HUES6 (cell line): ENCODE measurements around the gene MEOX2.

ENCODE experiments used
- H3K27ac ChIP-seq: 2 replicates; pipeline ENCODE4 v1.7.0; 2013; ENCODE audit warnings: low read depth, mild to moderate bottlenecking, low read length, inconsistent platforms
- H3K27me3 ChIP-seq: 2 replicates; pipeline ENCODE4 v1.6.1; 2013; ENCODE audit warnings: low read length; ENCODE audit not compliant: control insufficient read depth, insufficient read depth
- H3K36me3 ChIP-seq: 2 replicates; pipeline ENCODE4 v1.6.1; 2013; ENCODE audit warnings: low read length; ENCODE audit not compliant: control insufficient read depth, insufficient read depth
- H3K4me1 ChIP-seq: 2 replicates; pipeline ENCODE4 v1.6.1; 2013; ENCODE audit warnings: low read length; ENCODE audit not compliant: control insufficient read depth, insufficient read depth
- H3K4me3 ChIP-seq: 2 replicates; pipeline ENCODE4 v1.5.1; 2013; ENCODE audit warnings: low read depth, low read length
- H3K9ac ChIP-seq: one replicate; pipeline ENCODE4 v1.6.1; 2013; ENCODE audit warnings: mild to moderate bottlenecking, low read length
- H3K9me3 ChIP-seq: 2 replicates; pipeline ENCODE4 v1.6.1; 2013; ENCODE audit warnings: low read depth, low read length; ENCODE audit not compliant: control insufficient read depth, insufficient read depth

Gene MEOX2

DNA sequence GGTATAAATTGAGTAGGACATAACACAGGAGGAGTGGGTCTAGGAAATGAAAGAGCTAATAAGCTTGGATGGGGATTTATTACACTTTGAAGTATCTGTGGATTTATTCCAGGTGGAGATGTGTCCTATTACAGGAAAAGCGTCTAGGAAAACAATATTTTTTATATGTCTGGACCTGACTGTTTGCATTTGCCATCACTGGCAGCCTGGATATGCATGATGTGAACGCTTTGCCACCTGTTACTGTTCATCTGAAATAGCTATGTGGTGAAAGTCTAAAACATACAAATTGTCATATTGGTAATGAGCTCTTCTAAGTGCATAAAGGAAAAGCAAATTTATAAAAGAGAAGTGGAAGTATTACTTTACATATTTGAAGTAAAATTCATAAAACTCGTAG, 93.1 kb downstream of the MEOX2 start:
- no peaks in the 10 kb centered on the region for H3K27me3 ChIP-seq
- H3K4me1 ChIP-seq: no peaks in the 10 kb centered on the region
- H3K36me3 ChIP-seq: no peaks in the 10 kb centered on the region
- no peak overlapping the region for H3K4me3 ChIP-seq
- no peaks in the 10 kb centered on the region for H3K9me3 ChIP-seq
- H3K9ac ChIP-seq: no peak overlapping the region
- H3K27ac ChIP-seq: no peak overlapping the region

DNA sequence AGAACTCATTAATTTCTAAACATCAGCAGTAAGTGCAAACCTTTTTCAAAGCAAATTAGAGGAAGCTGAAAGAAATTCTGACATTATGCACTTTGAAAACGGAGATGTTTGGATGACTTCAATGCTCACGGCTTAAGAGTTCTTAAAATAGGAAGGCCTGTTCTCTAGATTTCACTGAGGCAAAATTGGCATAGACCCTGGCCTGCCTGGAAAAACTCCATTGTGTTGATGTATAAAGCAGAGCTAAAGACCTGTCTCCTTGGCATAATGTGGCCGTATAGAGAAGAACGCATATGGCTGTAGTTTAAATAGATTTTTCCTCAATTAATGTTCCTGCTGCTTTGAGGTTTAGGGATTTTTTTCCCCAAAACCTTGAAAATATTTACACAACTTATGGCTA, 100.2 kb downstream of the MEOX2 start:
- Histone ChIP-seq H3K4me3 (no peak overlapping the region), H3K36me3 (no peaks in the 10 kb centered on the region), H3K27ac (no peak overlapping the region), H3K4me1 (no peaks in the 10 kb centered on the region), H3K9ac (no peak overlapping the region), H3K9me3 (peaks cover 18% of the 10 kb centered on the region), H3K27me3 (no peaks in the 10 kb centered on the region)

DNA sequence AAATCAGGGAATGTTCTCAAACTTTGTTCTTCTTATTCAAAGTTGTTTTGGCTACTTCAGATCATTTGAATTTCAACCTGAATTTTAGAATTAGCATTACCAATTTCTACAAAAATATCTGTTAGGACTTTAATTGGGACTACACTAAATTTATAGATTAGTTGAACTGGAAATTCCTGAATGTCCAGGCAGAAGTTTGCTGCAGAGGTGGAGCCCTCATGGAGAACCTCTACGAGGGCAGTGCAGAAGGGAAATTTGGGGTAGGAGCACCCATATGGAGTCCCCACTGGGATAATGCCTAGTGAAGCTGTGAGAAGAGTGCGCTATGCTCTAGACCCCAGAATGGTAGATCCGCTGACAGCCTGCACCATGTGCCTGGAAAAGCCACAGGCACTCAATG, 101.9 kb downstream of the MEOX2 start:
- no peak overlapping the region for H3K9ac ChIP-seq
- H3K36me3 ChIP-seq: no peaks in the 10 kb centered on the region

DNA sequence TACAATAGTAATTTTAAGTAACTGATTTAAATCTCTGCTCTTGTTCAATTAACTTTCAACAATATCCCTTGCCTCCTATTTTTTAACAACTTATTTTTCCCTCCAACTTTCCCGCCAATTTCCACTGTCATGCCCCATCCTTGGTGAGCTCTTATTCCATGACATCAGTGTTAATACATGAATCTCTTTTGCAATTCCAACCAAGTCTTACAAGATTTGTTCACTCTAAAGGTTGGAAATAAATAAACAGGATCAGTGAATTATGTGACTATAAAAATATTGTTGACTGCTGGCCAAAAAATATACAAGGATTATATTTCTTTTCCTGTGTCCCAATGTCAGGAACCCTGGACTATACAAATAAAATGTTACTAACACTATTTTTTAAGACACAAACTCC, 103.7 kb downstream of the MEOX2 start:
- H3K27ac ChIP-seq: no peak overlapping the region
- H3K9me3 ChIP-seq: peaks cover 18% of the 10 kb centered on the region
- H3K9ac ChIP-seq: no peak overlapping the region
- no peaks in the 10 kb centered on the region for H3K36me3 ChIP-seq
- no peak overlapping the region for H3K4me3 ChIP-seq
- no peaks in the 10 kb centered on the region for H3K4me1 ChIP-seq
- no peaks in the 10 kb centered on the region for H3K27me3 ChIP-seq

More for the DNA sequence above, 101.9 kb downstream of the MEOX2 start:
- no peaks in the 10 kb centered on the region for H3K4me1 ChIP-seq
- H3K4me3 ChIP-seq: no peak overlapping the region
- no peak overlapping the region for H3K27ac ChIP-seq
- H3K27me3 ChIP-seq: no peaks in the 10 kb centered on the region
- H3K9me3 ChIP-seq: peaks cover 18% of the 10 kb centered on the region

DNA sequence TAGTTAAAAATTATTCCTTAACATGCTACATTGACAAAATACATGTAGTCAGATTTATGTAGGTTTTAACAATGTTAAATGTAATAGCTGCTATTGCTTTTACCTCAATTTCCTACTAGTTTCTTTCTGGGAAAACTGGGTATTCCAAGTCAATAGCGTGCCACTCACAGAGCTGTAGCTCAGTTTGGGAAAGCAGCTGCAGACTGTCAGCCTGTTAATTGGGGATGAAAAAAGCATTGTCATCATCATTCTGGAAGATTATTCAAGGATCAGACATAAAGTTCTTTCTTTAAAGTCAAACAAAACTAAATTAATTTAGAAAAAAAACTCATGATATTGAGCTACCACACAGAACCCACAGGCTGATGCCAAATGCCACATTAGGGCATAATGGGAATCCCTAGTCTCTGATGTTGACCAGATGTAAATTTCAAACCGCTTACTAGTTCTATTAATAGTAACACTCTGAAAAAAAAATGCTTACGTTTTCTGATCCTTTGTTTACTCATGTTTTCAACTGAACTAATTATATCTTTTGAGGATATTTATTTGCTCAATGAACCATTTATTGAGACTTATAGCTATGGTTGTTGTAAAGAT, 105.0 kb downstream of the MEOX2 start:
- Histone ChIP-seq H3K27ac (no peak overlapping the region), H3K27me3 (no peaks in the 10 kb centered on the region), H3K9ac (no peak overlapping the region), H3K4me1 (no peaks in the 10 kb centered on the region), H3K4me3 (no peak overlapping the region), H3K36me3 (no peaks in the 10 kb centered on the region), H3K9me3 (peaks cover 15% of the 10 kb centered on the region)

DNA sequence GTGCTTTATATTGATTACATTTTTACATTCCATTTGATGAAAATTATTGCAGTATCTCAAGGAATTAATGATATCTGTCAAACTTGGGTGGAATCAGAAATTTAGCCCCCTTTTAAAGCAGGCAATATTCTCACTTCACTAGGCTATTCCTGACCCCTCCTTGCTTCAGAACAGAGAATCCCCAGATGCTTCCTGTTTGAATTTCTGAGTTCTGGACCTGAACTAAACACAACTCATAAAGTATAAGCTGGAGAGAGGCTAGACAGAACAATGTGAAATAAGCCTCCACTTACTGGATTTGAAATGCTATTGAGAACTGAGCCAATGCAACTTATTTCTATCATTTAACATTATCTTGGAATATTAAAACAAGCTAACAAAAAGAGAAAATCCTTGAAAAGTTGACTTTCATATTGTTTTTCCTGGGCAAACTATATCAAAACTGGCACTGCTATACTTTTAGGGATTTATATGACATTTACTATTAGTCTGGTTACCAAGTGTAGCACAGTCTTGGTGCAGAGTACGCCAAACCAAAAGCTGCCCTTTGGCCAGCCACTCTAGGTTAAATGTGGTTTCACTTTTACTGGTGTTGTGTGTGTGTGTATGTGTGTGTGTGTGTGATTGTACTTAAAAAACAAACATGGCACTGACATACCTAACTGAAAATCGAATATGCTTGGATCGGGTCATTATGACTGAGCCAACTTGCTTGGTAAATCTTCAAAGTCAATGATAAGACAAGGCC, 105.7 kb downstream of the MEOX2 start:
- peaks cover 11% of the 10 kb centered on the region for H3K9me3 ChIP-seq
- no peak overlapping the region for H3K27ac ChIP-seq

DNA sequence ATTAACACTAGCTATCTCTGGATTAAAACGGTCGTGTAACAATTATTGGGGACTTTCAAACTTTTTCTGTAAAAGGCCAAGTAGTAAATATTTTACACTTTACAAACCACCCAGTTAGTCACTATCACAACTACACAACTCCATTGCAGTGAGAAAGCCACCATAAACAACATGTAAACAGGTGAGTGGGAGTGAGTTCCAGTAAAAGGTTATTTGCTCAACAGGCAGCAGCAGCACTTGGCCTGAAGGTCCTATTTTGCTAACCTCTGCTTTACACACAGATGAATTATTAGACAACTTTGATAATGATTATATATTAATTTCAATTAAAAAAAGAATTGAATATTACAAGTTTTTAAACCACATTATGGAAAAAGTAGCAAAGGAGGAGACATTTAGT, 108.9 kb downstream of the MEOX2 start:
- Histone ChIP-seq H3K4me3 (no peak overlapping the region), H3K4me1 (no peaks in the 10 kb centered on the region), H3K9ac (no peak overlapping the region), H3K9me3 (no peaks in the 10 kb centered on the region), H3K36me3 (no peaks in the 10 kb centered on the region), H3K27ac (no peak overlapping the region), H3K27me3 (no peaks in the 10 kb centered on the region)

More for the DNA sequence above, 105.7 kb downstream of the MEOX2 start:
- Histone ChIP-seq H3K4me3 (no peak overlapping the region), H3K36me3 (no peaks in the 10 kb centered on the region), H3K4me1 (no peaks in the 10 kb centered on the region), H3K27me3 (no peaks in the 10 kb centered on the region), H3K9ac (no peak overlapping the region)

DNA sequence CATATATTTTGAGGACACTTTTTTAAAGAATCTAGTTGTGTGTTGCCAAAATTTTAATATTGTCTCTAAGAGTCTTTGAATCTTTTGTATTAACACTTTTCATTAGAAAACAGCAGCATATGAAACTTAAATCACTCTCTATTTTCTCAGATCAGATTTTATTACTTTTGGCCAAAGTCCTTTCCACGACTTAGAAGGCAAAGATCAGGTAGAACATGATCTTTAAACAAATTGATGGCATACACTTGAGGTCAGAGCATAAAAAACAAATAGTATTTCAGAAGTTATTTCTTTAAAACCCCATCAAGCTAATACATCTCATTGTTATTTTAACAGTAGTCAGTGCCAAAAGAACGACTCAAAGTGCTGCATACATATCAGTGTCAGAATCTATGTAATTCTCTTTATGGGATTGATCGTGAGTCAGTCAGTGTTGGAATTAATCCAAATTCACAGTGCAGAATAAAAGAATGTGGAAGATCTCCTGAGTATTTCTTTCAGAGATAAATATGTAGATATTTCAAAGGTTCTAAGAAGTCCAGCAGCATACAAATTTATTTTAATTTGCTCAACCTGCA, 115.1 kb downstream of the MEOX2 start:
- no peak overlapping the region for H3K4me3 ChIP-seq
- no peaks in the 10 kb centered on the region for H3K4me1 ChIP-seq
- H3K36me3 ChIP-seq: no peaks in the 10 kb centered on the region
- H3K27ac ChIP-seq: no peak overlapping the region
- no peaks in the 10 kb centered on the region for H3K9me3 ChIP-seq
- H3K9ac ChIP-seq: no peak overlapping the region
- H3K27me3 ChIP-seq: no peaks in the 10 kb centered on the region

DNA sequence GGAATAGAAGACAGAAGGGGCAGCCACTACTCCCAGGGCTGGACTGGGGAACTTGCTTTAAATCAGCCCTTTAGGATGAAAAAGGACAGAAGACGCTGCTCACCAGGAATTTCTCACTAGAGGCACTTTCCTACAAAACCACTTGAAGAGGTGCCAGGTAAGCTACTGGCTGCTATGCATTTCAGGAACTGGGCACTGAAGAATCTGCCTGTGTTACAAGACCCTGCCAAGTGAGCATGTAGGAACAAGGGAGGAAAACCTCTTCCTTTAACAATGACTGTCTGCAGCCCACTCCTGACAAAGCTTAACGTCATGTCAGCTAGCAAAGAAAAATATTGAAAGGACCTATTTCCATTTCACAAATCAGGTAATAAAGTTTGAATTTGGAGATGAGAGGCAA, 118.8 kb downstream of the MEOX2 start:
- H3K36me3 ChIP-seq: no peaks in the 10 kb centered on the region
- no peak overlapping the region for H3K9ac ChIP-seq
- no peaks in the 10 kb centered on the region for H3K9me3 ChIP-seq
- H3K27ac ChIP-seq: no peak overlapping the region
- no peaks in the 10 kb centered on the region for H3K27me3 ChIP-seq
- no peak overlapping the region for H3K4me3 ChIP-seq
- H3K4me1 ChIP-seq: no peaks in the 10 kb centered on the region

DNA sequence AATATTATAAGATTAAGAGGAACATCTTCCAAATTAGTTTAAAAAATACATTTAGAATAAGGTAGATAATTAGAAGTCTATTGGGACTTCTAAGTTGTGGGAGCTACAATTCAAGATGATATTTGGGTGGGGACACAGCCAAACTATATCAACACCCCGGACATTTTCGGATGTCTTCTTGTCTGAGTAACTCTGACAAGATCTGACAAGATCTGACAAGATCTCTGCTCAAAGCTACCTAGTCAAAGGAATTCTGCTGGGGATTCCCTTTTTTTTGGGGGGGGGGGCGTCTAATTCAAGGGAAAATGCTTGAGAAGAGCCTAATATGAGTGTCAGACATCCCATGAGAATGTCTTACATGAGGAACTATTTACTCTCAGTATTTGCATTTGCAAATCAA, 119.4 kb downstream of the MEOX2 start:
- H3K4me1 ChIP-seq: no peaks in the 10 kb centered on the region
- H3K4me3 ChIP-seq: no peak overlapping the region
- H3K9me3 ChIP-seq: no peaks in the 10 kb centered on the region
- H3K9ac ChIP-seq: no peak overlapping the region
- no peaks in the 10 kb centered on the region for H3K27me3 ChIP-seq
- H3K36me3 ChIP-seq: no peaks in the 10 kb centered on the region
- H3K27ac ChIP-seq: no peak overlapping the region

DNA sequence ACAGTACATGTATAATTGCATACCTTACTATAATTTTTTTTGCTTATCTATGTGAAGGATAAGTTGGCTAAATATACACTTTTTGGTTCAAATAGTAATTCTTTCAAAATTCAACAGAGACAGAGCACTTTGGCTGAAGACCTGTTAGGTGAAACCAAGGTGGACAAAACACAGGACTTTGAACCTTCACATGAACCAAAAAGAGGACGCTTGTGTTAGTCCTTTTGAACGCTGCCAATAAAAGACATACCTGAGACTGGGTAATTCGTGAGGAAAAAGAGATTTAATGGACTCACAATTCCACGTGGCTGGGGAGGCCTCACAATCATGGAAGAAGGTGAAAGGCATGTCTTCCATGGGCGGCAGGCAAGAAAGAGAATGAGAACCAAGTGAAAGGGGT, 120.0 kb downstream of the MEOX2 start:
- no peaks in the 10 kb centered on the region for H3K9me3 ChIP-seq
- no peak overlapping the region for H3K9ac ChIP-seq
- H3K27me3 ChIP-seq: no peaks in the 10 kb centered on the region
- no peaks in the 10 kb centered on the region for H3K4me1 ChIP-seq
- H3K36me3 ChIP-seq: no peaks in the 10 kb centered on the region
- H3K27ac ChIP-seq: no peak overlapping the region
- H3K4me3 ChIP-seq: no peak overlapping the region
